ENCODE results near the gene NCOA3. TPM values are rescaled to one million over a fixed set of nuclear protein-coding genes. Genes with fewer than 3 reads are reported as not detected.

NCOA3 gene
- total RNA-seq, result 10 to 100 TPM; 40.6 to 57.1 (median 45.1) TPM

- Histone ChIP-seq H3K36me3 (no peaks in the 10 kb centered on the region), H3K4me1 (peaks cover 0 to 17% of the 10 kb centered on the region in 2 donors), H3K27ac (peak within 1 kb of the TSS; percentile 96 to 98), H3K9me3 (no peaks in the 10 kb centered on the region), H3K4me3 (peak within 1 kb of the TSS; percentile 98 to 100 (median 99)), H3K27me3 (no peaks in the 10 kb centered on the region)
- intact Hi-C loops (cut with DNase I; ENCODE audit: low total_unique reads), result no loop called here
- TF ChIP-seq CTCF (IDR thresholded peaks at IDR 0.05) (peak; percentile 43 to 83 (median 76)), POLR2A (IDR thresholded peaks at IDR 0.05) (peak; percentile 89), POLR2AphosphoS5 (IDR thresholded peaks at IDR 0.05) (peak; percentile 77 to 92 (median 79))
- peak; percentile 83 to 88 for DNase-seq (ENCODE audit: low spot score in 2 of 2)
These were observed at the start of gene NCOA3 for GRCh38 chr20:47501482-47502270. Gene NCOA3, plus strand, starts transcription at chr20:47501887. Its CDS starts 120,361 bp downstream, at chr20:47622248.

- Histone ChIP-seq H3K4me1 (no peaks in the 10 kb centered on the region), H3K27ac (no peak overlapping the region), H3K4me3 (no peak overlapping the region), H3K9me3 (no peaks in the 10 kb centered on the region), H3K36me3 (no peaks in the 10 kb centered on the region), H3K27me3 (no peaks in the 10 kb centered on the region)
- intact Hi-C loops (cut with DNase I; ENCODE audit: low total_unique reads), result loop anchor here (5.0 kb wide), 1 partner anchor 1505 kb away; no protein-coding TSS in a partner anchor
- no peak for DNase-seq (ENCODE audit: low spot score in 2 of 2)
- TF ChIP-seq POLR2AphosphoS5 (IDR thresholded peaks at IDR 0.05), result no peak
- TF ChIP-seq POLR2A (IDR thresholded peaks at IDR 0.05), result no peak
- no peak for TF ChIP-seq CTCF (IDR thresholded peaks at IDR 0.05)
These were observed 48.9 kb upstream of the NCOA3 start for GRCh38 chr20:47452736-47453161.

GRCh38 chr20:47453167-47453782, 48.4 kb upstream of the NCOA3 start:
- Histone ChIP-seq H3K27ac (no peak overlapping the region), H3K4me1 (no peaks in the 10 kb centered on the region), H3K4me3 (no peak overlapping the region), H3K36me3 (no peaks in the 10 kb centered on the region), H3K27me3 (no peaks in the 10 kb centered on the region), H3K9me3 (no peaks in the 10 kb centered on the region)
- no peak for DNase-seq (ENCODE audit: low spot score in 2 of 2)
- intact Hi-C loops (cut with DNase I; ENCODE audit: low total_unique reads), result loop anchor here (5.0 kb wide), 1 partner anchor 1504 kb away; no protein-coding TSS in a partner anchor
- TF ChIP-seq POLR2AphosphoS5 (IDR thresholded peaks at IDR 0.05), result no peak
- TF ChIP-seq POLR2A (IDR thresholded peaks at IDR 0.05), result no peak
- TF ChIP-seq CTCF (IDR thresholded peaks at IDR 0.05), result no peak

GRCh38 chr20:47454298-47455132, 47.2 kb upstream of the NCOA3 start:
- Histone ChIP-seq H3K4me1 (no peaks in the 10 kb centered on the region), H3K27ac (peak overlapping the region; percentile 15 to 57)
- TF ChIP-seq CTCF (IDR thresholded peaks at IDR 0.05) (no peak), POLR2A (IDR thresholded peaks at IDR 0.05) (no peak), POLR2AphosphoS5 (IDR thresholded peaks at IDR 0.05) (no peak)

More at GRCh38 chr20:47454298-47455132, 47.2 kb upstream of the NCOA3 start:
- no peaks in the 10 kb centered on the region for H3K27me3 ChIP-seq
- intact Hi-C loops (cut with DNase I; ENCODE audit: low total_unique reads), result loop anchor here (5.0 kb wide), 1 partner anchor 1503 kb away; no protein-coding TSS in a partner anchor
- no peaks in the 10 kb centered on the region for H3K36me3 ChIP-seq
- DNase-seq (ENCODE audit: low spot score in 2 of 2), result no peak
- no peaks in the 10 kb centered on the region for H3K9me3 ChIP-seq
- no peak overlapping the region for H3K4me3 ChIP-seq
